ENCODE data around the gene PLAU. TPM values are rescaled to one million over a fixed set of nuclear protein-coding genes. Genes with fewer than 3 reads are reported as not detected.
A peak's percentile ranks its signal among the peaks of the same experiment; 100 is the strongest.

Gene PLAU
- total RNA-seq, 1 experiment from 2014 or later: 8.3 TPM

GRCh38 chr10:73879296-73880173 is 31.4 kb upstream of the PLAU start:
- Histone ChIP-seq H3K4me3 (ENCODE audit: low read depth, low read length, poor library complexity, severe bottlenecking) (no peak overlapping the region), H3K9me3 (ENCODE audit: low read depth, low read length, poor library complexity, severe bottlenecking) (no peaks in the 10 kb centered on the region), H3K4me1 (ENCODE audit: insufficient read depth, low read length, poor library complexity, severe bottlenecking) (no peaks in the 10 kb centered on the region), H3K27ac (ENCODE audit: low read depth, low read length, poor library complexity, severe bottlenecking) (no peak overlapping the region), H3K27me3 (replicated peaks; ENCODE audit: insufficient read depth, low read depth, low read length, poor library complexity) (no peaks in the 10 kb centered on the region), H3K36me3 (ENCODE audit: insufficient read depth, low read length, poor library complexity, severe bottlenecking) (no peaks in the 10 kb centered on the region)
- intact Hi-C loops (cut with micrococcal nuclease; ENCODE audit: unreplicated experiment): loop anchor here (1.0 kb wide), 1 partner anchor 30 kb away; no protein-coding TSS in a partner anchor
- no peak for TF ChIP-seq EZH2 (IDR thresholded peaks at IDR 0.05; ENCODE audit: borderline replicate concordance, low read depth, low read length, poor library complexity, severe bottlenecking)
- TF ChIP-seq CTCF (conservative IDR thresholded peaks at IDR 0.05; ENCODE audit: low read depth, low read length): peak; percentile 98
- CTCF ChIA-PET: interaction anchor here (0.7 to 1.5 kb wide), 11 partner anchors 8 to 221 kb away, joined by 3 to 5 read pairs (median 3); a partner anchor contains a TSS
- peak; percentile 93 for DNase-seq (ENCODE audit: low spot score)
- BruUV-seq (replicated peaks): no TSS peak
- POLR2A ChIA-PET (ENCODE audit: low non-redundant PET): no interaction called here

- ChIA-PET POLR2A (ENCODE audit: low non-redundant PET) (interaction anchor here (0.5 kb wide), 1 partner anchor 301 kb away, joined by 4 read pairs; no protein-coding TSS in a partner anchor), CTCF (interaction anchor here (0.7 kb wide), 2 partner anchors 222 to 1270 kb away, joined by 5 to 9 read pairs; no protein-coding TSS in a partner anchor)
- intact Hi-C loops (cut with micrococcal nuclease; ENCODE audit: unreplicated experiment): no loop called here
These were observed 29.6 kb upstream of the PLAU start for GRCh38 chr10:73881221-73881919.

More at GRCh38 chr10:73881221-73881919, 29.6 kb upstream of the PLAU start:
- Histone ChIP-seq H3K4me1 (ENCODE audit: insufficient read depth, low read length, poor library complexity, severe bottlenecking) (peaks cover 3% of the 10 kb centered on the region), H3K27me3 (replicated peaks; ENCODE audit: insufficient read depth, low read depth, low read length, poor library complexity) (no peaks in the 10 kb centered on the region), H3K9me3 (ENCODE audit: low read depth, low read length, poor library complexity, severe bottlenecking) (no peaks in the 10 kb centered on the region), H3K36me3 (ENCODE audit: insufficient read depth, low read length, poor library complexity, severe bottlenecking) (no peaks in the 10 kb centered on the region), H3K27ac (ENCODE audit: low read depth, low read length, poor library complexity, severe bottlenecking) (no peak overlapping the region), H3K4me3 (ENCODE audit: low read depth, low read length, poor library complexity, severe bottlenecking) (no peak overlapping the region)
- no peak for DNase-seq (ENCODE audit: low spot score)
- TF ChIP-seq CTCF (conservative IDR thresholded peaks at IDR 0.05; ENCODE audit: low read depth, low read length) (no peak), EZH2 (IDR thresholded peaks at IDR 0.05; ENCODE audit: borderline replicate concordance, low read depth, low read length, poor library complexity, severe bottlenecking) (no peak)
- no TSS peak for BruUV-seq (replicated peaks)

Measured in A673 (cell line).